ENCODE measurements around the gene VSTM2L. TPM values are rescaled to one million over a fixed set of nuclear protein-coding genes. Genes with fewer than 3 reads are reported as not detected.
A peak's percentile ranks its signal among the peaks of the same experiment; 100 is the strongest.

VSTM2L gene
- total and polyA plus RNA-seq, 2 of the 13 experiments (the other 11 are each of a cell fraction or from before 2014, with no cell fraction given) = not detected

GRCh38 chr20:37882961-37883712 is 19.8 kb upstream of the VSTM2L start (continued):
- TF ChIP-seq ZBTB10 (CRISPR knock-in tag; IDR thresholded peaks at IDR 0.05; ENCODE audit: borderline replicate concordance) (no peak), ZNF614 (CRISPR knock-in tag; IDR thresholded peaks at IDR 0.05; ENCODE audit: borderline replicate concordance) (no peak), IKZF4 (CRISPR knock-in tag; IDR thresholded peaks at IDR 0.05; ENCODE audit: borderline replicate concordance, low read depth, not compliant biosample characterization) (no peak), ZNF589 (CRISPR knock-in tag; conservative IDR thresholded peaks at IDR 0.05) (no peak), SETDB1 (CRISPR knock-in tag; IDR thresholded peaks at IDR 0.05; ENCODE audit: borderline replicate concordance) (no peak), RBAK (CRISPR knock-in tag; IDR thresholded peaks at IDR 0.05) (no peak), ZNF878 (CRISPR knock-in tag; IDR thresholded peaks at IDR 0.05) (no peak), RFX5 (IDR thresholded peaks at IDR 0.05; ENCODE audit: low read depth, low read length) (no peak), PHF20 (CRISPR knock-in tag; IDR thresholded peaks at IDR 0.05) (no peak), SP5 (CRISPR knock-in tag; IDR thresholded peaks at IDR 0.05; ENCODE audit: borderline replicate concordance, low read depth) (no peak), ZNF296 (CRISPR knock-in tag; conservative IDR thresholded peaks at IDR 0.05) (no peak), ZFP62 (CRISPR knock-in tag; IDR thresholded peaks at IDR 0.05) (no peak), ZNF768 (CRISPR knock-in tag; IDR thresholded peaks at IDR 0.05) (peak; percentile 50; the same call in 1 of the 2 replicates), ZNF563 (CRISPR knock-in tag; IDR thresholded peaks at IDR 0.05) (0 out of 2 replicates have a peak, but pooled peaks have one; percentile 29), CBX2 (IDR thresholded peaks at IDR 0.05; ENCODE audit: low read depth, low read length) (no peak), CBX2 (CRISPR knock-in tag; IDR thresholded peaks at IDR 0.05; ENCODE audit: low read depth) (no peak), SAFB2 (CRISPR knock-in tag; IDR thresholded peaks at IDR 0.05; ENCODE audit: borderline replicate concordance, low read depth) (no peak), ZNF350 (CRISPR knock-in tag; IDR thresholded peaks at IDR 0.05; ENCODE audit: borderline replicate concordance, low read depth) (no peak), GTF2F1 (IDR thresholded peaks at IDR 0.05; ENCODE audit: low read length) (no peak), PCBP1 (IDR thresholded peaks at IDR 0.05; ENCODE audit: borderline replicate concordance, low read depth, low read length) (no peak), ZNF674 (CRISPR knock-in tag; IDR thresholded peaks at IDR 0.05; ENCODE audit: low read depth) (no peak), ZNF441 (CRISPR knock-in tag; IDR thresholded peaks at IDR 0.05; ENCODE audit: borderline replicate concordance) (no peak)
- TF ChIP-seq, protein P1, sequence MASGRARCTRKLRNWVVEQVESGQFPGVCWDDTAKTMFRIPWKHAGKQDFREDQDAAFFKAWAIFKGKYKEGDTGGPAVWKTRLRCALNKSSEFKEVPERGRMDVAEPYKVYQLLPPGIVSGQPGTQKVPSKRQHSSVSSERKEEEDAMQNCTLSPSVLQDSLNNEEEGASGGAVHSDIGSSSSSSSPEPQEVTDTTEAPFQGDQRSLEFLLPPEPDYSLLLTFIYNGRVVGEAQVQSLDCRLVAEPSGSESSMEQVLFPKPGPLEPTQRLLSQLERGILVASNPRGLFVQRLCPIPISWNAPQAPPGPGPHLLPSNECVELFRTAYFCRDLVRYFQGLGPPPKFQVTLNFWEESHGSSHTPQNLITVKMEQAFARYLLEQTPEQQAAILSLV (CRISPR knock-in tag; IDR thresholded peaks at IDR 0.05; ENCODE audit: borderline replicate concordance) = no peak
- TF ChIP-seq, protein P2, sequence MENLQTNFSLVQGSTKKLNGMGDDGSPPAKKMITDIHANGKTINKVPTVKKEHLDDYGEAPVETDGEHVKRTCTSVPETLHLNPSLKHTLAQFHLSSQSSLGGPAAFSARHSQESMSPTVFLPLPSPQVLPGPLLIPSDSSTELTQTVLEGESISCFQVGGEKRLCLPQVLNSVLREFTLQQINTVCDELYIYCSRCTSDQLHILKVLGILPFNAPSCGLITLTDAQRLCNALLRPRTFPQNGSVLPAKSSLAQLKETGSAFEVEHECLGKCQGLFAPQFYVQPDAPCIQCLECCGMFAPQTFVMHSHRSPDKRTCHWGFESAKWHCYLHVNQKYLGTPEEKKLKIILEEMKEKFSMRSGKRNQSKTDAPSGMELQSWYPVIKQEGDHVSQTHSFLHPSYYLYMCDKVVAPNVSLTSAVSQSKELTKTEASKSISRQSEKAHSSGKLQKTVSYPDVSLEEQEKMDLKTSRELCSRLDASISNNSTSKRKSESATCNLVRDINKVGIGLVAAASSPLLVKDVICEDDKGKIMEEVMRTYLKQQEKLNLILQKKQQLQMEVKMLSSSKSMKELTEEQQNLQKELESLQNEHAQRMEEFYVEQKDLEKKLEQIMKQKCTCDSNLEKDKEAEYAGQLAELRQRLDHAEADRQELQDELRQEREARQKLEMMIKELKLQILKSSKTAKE (CRISPR knock-in tag; IDR thresholded peaks at IDR 0.05; ENCODE audit: borderline replicate concordance) = 0 out of 2 replicates have a peak, but pooled peaks have one; percentile 18
- TF ChIP-seq, protein P3, sequence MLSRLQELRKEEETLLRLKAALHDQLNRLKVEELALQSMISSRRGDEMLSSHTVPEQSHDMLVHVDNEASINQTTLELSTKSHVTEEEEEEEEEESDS (CRISPR knock-in tag; IDR thresholded peaks at IDR 0.05; ENCODE audit: borderline replicate concordance) = no peak

Measured in HepG2 (cell line).